ENCODE results near the gene MCMBP.

GRCh38 chr10:119832951-119833350, 39.7 kb downstream of the MCMBP start:
- TF ChIP-seq POLR2A (IDR thresholded peaks at IDR 0.05; ENCODE audit: low read depth, low read length) (no peak), TAF1 (IDR thresholded peaks at IDR 0.05; ENCODE audit: low read depth, low read length) (no peak), POLR2AphosphoS5 (IDR thresholded peaks at IDR 0.05; ENCODE audit: low read depth, low read length) (no peak), PAX5 (IDR thresholded peaks at IDR 0.05; ENCODE audit: insufficient read depth, low read length, severe bottlenecking) (no peak)
